Sigmoid colon (tissue), 3 donors: ENCODE results near the gene CFD.

Experiments used
- POLR2A ChIP-seq, 2 donors: fragments of 450-650 bp; IDR thresholded peaks; one replicate each; pipeline ENCODE4 v1.6.1; 2016; ENCODE audit warnings: antibody characterized with exemption in 2 of 2, mild to moderate bottlenecking in 2 of 2, moderate library complexity in 2 of 2
- TF ChIP-seq, protein P1 (sequence below), 4 experiments: fragments of 450-650 bp in 3 of 4; fragments of 200-600 bp in 1 of 4; IDR thresholded peaks; one replicate each; pipeline ENCODE4 v1.5.1; 2016 to 2019; ENCODE audit warnings: antibody characterized with exemption in 4 of 4, mild to moderate bottlenecking in 3 of 4, moderate library complexity in 2 of 4

DNA sequence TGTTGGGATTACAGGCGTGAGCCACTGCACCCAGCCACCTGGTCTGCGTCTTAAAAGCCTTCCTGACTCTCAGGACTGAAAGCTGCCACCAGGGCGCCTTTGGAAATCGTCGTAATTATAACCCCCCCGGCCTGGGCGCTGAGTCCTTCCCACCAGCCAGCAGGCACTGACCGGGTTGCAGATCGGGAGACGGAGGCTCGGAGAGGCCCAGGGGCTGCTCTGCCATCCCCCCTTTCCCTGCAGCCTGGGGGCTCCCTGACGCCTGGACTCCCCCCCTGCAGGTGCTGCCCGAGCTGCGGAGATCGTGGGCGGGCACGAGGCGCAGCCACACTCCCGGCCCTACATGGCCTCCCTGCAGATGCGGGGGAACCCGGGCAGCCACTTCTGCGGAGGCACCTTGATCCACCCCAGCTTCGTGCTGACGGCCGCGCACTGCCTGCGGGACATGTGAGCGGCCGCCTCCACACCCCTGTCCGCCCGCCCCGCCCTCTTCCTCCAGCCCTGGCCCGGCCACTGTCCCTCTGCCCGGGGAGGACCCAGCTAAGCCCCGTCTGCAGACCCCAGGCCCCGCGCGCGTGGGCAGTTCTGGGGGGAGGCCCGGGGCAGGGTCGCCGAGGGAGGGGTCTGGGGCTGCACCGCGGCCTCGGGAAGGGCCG is 16.2 kb upstream of the CFD start:
- TF ChIP-seq, protein P1, sequence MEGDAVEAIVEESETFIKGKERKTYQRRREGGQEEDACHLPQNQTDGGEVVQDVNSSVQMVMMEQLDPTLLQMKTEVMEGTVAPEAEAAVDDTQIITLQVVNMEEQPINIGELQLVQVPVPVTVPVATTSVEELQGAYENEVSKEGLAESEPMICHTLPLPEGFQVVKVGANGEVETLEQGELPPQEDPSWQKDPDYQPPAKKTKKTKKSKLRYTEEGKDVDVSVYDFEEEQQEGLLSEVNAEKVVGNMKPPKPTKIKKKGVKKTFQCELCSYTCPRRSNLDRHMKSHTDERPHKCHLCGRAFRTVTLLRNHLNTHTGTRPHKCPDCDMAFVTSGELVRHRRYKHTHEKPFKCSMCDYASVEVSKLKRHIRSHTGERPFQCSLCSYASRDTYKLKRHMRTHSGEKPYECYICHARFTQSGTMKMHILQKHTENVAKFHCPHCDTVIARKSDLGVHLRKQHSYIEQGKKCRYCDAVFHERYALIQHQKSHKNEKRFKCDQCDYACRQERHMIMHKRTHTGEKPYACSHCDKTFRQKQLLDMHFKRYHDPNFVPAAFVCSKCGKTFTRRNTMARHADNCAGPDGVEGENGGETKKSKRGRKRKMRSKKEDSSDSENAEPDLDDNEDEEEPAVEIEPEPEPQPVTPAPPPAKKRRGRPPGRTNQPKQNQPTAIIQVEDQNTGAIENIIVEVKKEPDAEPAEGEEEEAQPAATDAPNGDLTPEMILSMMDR (IDR thresholded peaks at IDR 0.05) = no peak
- no peak for TF ChIP-seq POLR2A (IDR thresholded peaks at IDR 0.05)
